HEK293 (cell line): ENCODE results near the gene MT1A.

Source experiments
- CTCF ChIA-PET: fragments of 350-600 bp; formaldehyde crosslinking; extraction: SDS; loops from one replicate; lab custom pipeline; 2021; ENCODE audit warnings: antibody characterized with exemption; lab: Yijun Ruan, JAX
- POLR2A ChIA-PET: fragments of 300-600 bp; formaldehyde crosslinking; extraction: SDS; loops from one replicate; lab custom pipeline; 2020; ENCODE audit warnings: antibody characterized with exemption, inconsistent platforms; lab: Yijun Ruan, JAX
- H3K27ac ChIP-seq: fragments of 200-500 bp; sonication (Bioruptor generic); 2 replicates; pipeline ENCODE4 v1.5.1; 2014; ENCODE audit warnings: low read depth, low read length, control low read depth, inconsistent platforms; ENCODE audit errors: extremely low read depth
- H3K36me3 ChIP-seq, 2 experiments: fragments of 200-500 bp in 1 of 2; sonication (Bioruptor generic) in 1 of 2; 1 replicate in 1 of 2; 2 replicates in 1 of 2; pipeline ENCODE4 v1.5.1; 2014 to 2017; ENCODE audit warnings: inconsistent platforms in 2 of 2, low read length in 2 of 2; ENCODE audit not compliant: control insufficient read depth in 2 of 2, insufficient read depth in 1 of 2
- H3K4me1 ChIP-seq: fragments of 200-500 bp; sonication (Bioruptor generic); 2 replicates; pipeline ENCODE4 v1.5.1; 2014; ENCODE audit warnings: mild to moderate bottlenecking, low read length, inconsistent platforms; ENCODE audit not compliant: control insufficient read depth, insufficient read depth
- H3K4me3 ChIP-seq: 2 replicates; pipeline ENCODE4 v1.5.1; 2011; ENCODE audit warnings: low read depth, mild to moderate bottlenecking, control low read depth, low read length, moderate library complexity
- H3K9me3 ChIP-seq: fragments of 200-500 bp; sonication (Bioruptor generic); 2 replicates; pipeline ENCODE4 v1.5.1; 2014; ENCODE audit warnings: low read depth, low read length, inconsistent platforms; ENCODE audit not compliant: control insufficient read depth, insufficient read depth
- FEZF1 ChIP-seq: fragments of 450-650 bp; formaldehyde crosslinking; IDR thresholded peaks from 2 replicates; pipeline ENCODE4 v1.5.1; 2016; ENCODE audit warnings: missing biosample characterization, missing genetic modification characterization
- HOXA7 ChIP-seq: sonication (generic); formaldehyde crosslinking; IDR thresholded peaks from 2 replicates; pipeline ENCODE4 v1.8.1; 2022; ENCODE audit warnings: missing genetic modification reagents, borderline replicate concordance
- KLF1 ChIP-seq: fragments of 450-650 bp; formaldehyde crosslinking; IDR thresholded peaks from 2 replicates; pipeline ENCODE4 v1.5.1; 2016; ENCODE audit warnings: missing biosample characterization, missing genetic modification characterization
- MYNN ChIP-seq: fragments of 450-650 bp; formaldehyde crosslinking; IDR thresholded peaks from 2 replicates; pipeline ENCODE4 v1.5.1; 2016; ENCODE audit warnings: missing biosample characterization, missing genetic modification characterization, borderline replicate concordance
- SALL2 ChIP-seq: fragments of 450-650 bp; formaldehyde crosslinking; IDR thresholded peaks from 2 replicates; pipeline ENCODE4 v1.5.0; 2017; ENCODE audit warnings: missing biosample characterization, mild to moderate bottlenecking, missing genetic modification characterization, borderline replicate concordance
- SCRT1 ChIP-seq: fragments of 450-650 bp; formaldehyde crosslinking; IDR thresholded peaks from 2 replicates; pipeline ENCODE4 v1.5.1; 2016; ENCODE audit warnings: missing biosample characterization, missing genetic modification characterization, borderline replicate concordance
- YY2 ChIP-seq: fragments of 450-650 bp; formaldehyde crosslinking; IDR thresholded peaks from 2 replicates; pipeline ENCODE4 v1.5.1; 2016; ENCODE audit warnings: missing biosample characterization, missing genetic modification characterization
- ZIC2 ChIP-seq: fragments of 450-650 bp; formaldehyde crosslinking; IDR thresholded peaks from 2 replicates; pipeline ENCODE4 v1.5.1; 2016; ENCODE audit warnings: missing biosample characterization, missing genetic modification characterization
- ZNF121 ChIP-seq: fragments of 450-650 bp; formaldehyde crosslinking; IDR thresholded peaks from 2 replicates; pipeline ENCODE4 v1.5.1; 2016; ENCODE audit warnings: missing biosample characterization, missing genetic modification characterization
- ZNF2 ChIP-seq: fragments of 450-650 bp; formaldehyde crosslinking; IDR thresholded peaks from 2 replicates; pipeline ENCODE4 v1.5.1; 2016; ENCODE audit warnings: missing biosample characterization, missing genetic modification characterization
- ZNF274 ChIP-seq, 2 experiments: fragments of 200-500 bp in 1 of 2; fragments of 450-650 bp in 1 of 2; sonication (Bioruptor generic) in 1 of 2; formaldehyde crosslinking in 1 of 2; IDR thresholded peaks; 2 replicates each; pipeline versions ENCODE4 v1.5.1 to v1.6.1; 2014 to 2016; ENCODE audit warnings: borderline replicate concordance in 1 of 2, inconsistent platforms in 1 of 2, low read length in 1 of 2, missing biosample characterization in 1 of 2, missing genetic modification characterization in 1 of 2
- ZNF280D ChIP-seq: fragments of 450-650 bp; formaldehyde crosslinking; IDR thresholded peaks from 2 replicates; pipeline ENCODE4 v1.5.1; 2016; ENCODE audit warnings: missing biosample characterization, missing genetic modification characterization
- ZNF416 ChIP-seq: fragments of 450-650 bp; formaldehyde crosslinking; IDR thresholded peaks from 2 replicates; pipeline ENCODE4 v1.5.1; 2016; ENCODE audit warnings: missing biosample characterization, missing genetic modification characterization
- ZNF426 ChIP-seq: fragments of 450-650 bp; formaldehyde crosslinking; IDR thresholded peaks from 2 replicates; pipeline ENCODE4 v1.5.1; 2017; ENCODE audit warnings: missing biosample characterization, missing genetic modification characterization, mild to moderate bottlenecking, inconsistent platforms, moderate library complexity
- ZNF513 ChIP-seq: fragments of 450-650 bp; IDR thresholded peaks from 2 replicates; pipeline ENCODE4 v1.5.1; 2018; ENCODE audit warnings: missing biosample characterization, missing genetic modification characterization
- ZNF529 ChIP-seq: fragments of 450-650 bp; formaldehyde crosslinking; IDR thresholded peaks from 2 replicates; pipeline ENCODE4 v1.5.1; 2017; ENCODE audit warnings: missing genetic modification characterization, missing biosample characterization; ENCODE audit not compliant: insufficient replicate concordance
- ZNF580 ChIP-seq: fragments of 450-650 bp; formaldehyde crosslinking; IDR thresholded peaks from 2 replicates; pipeline ENCODE4 v1.5.1; 2016; ENCODE audit warnings: missing biosample characterization, missing genetic modification characterization
- ZNF585B ChIP-seq: fragments of 450-650 bp; formaldehyde crosslinking; IDR thresholded peaks from 2 replicates; pipeline ENCODE4 v1.5.1; 2016; ENCODE audit warnings: missing biosample characterization, missing genetic modification characterization
- ZNF624 ChIP-seq: fragments of 450-650 bp; formaldehyde crosslinking; IDR thresholded peaks from 2 replicates; pipeline ENCODE4 v1.5.1; 2017; ENCODE audit warnings: missing biosample characterization, missing genetic modification characterization
- ZNF677 ChIP-seq: fragments of 450-650 bp; IDR thresholded peaks from 2 replicates; pipeline ENCODE4 v1.5.0; 2018; ENCODE audit warnings: missing biosample characterization, mild to moderate bottlenecking, missing genetic modification characterization, moderate library complexity
- ZNF692 ChIP-seq: fragments of 450-650 bp; formaldehyde crosslinking; IDR thresholded peaks from 2 replicates; pipeline ENCODE4 v1.5.1; 2016; ENCODE audit warnings: missing biosample characterization, missing genetic modification characterization
- ZNF76 ChIP-seq: fragments of 450-650 bp; formaldehyde crosslinking; IDR thresholded peaks from 2 replicates; pipeline ENCODE4; 2016; ENCODE audit warnings: low read depth, missing biosample characterization, missing genetic modification characterization, borderline replicate concordance
- ZNF791 ChIP-seq: fragments of 450-650 bp; formaldehyde crosslinking; IDR thresholded peaks from 2 replicates; pipeline ENCODE4 v1.5.1; 2016; ENCODE audit warnings: missing biosample characterization, missing genetic modification characterization
- ZNF830 ChIP-seq: fragments of 450-650 bp; IDR thresholded peaks from 2 replicates; pipeline ENCODE4 v1.5.0; 2018; ENCODE audit warnings: missing biosample characterization, missing genetic modification characterization, low read depth, mild to moderate bottlenecking, moderate library complexity
- ZNF843 ChIP-seq: fragments of 450-650 bp; formaldehyde crosslinking; IDR thresholded peaks from 2 replicates; pipeline ENCODE4 v1.5.1; 2016; ENCODE audit warnings: missing biosample characterization, missing genetic modification characterization
- ZSCAN23 ChIP-seq: fragments of 450-650 bp; formaldehyde crosslinking; IDR thresholded peaks from 2 replicates; pipeline ENCODE4 v1.5.1; 2016; ENCODE audit warnings: missing biosample characterization, missing genetic modification characterization
- ZSCAN4 ChIP-seq: fragments of 450-650 bp; formaldehyde crosslinking; IDR thresholded peaks from 2 replicates; pipeline ENCODE4 v1.5.1; 2017; ENCODE audit warnings: missing biosample characterization, missing genetic modification characterization
- ZXDB ChIP-seq: fragments of 450-650 bp; formaldehyde crosslinking; IDR thresholded peaks from 2 replicates; pipeline ENCODE4 v1.5.1; 2016; ENCODE audit warnings: missing biosample characterization, missing genetic modification characterization

Gene MT1A

GRCh38 chr16:56613706-56614105, 24.8 kb upstream of the MT1A start (continued):
- no peak for TF ChIP-seq ZNF692 (tag by site-specific recombination)

- Histone ChIP-seq H3K9me3 (no peaks in the 10 kb centered on the region), H3K4me3 (no peak overlapping the region), H3K4me1 (peaks cover 3% of the 10 kb centered on the region; the same call in 1 of the 2 replicates), H3K27ac (no peak overlapping the region), H3K36me3 (no peaks in the 10 kb centered on the region)
- POLR2A ChIA-PET, result interaction anchor here (0.8 kb wide), 1 partner anchor 61 kb away, joined by 3 read pairs; no protein-coding TSS in a partner anchor
- TF ChIP-seq ZNF2 (tag by site-specific recombination) (no peak), ZNF529 (no peak), ZNF76 (tag by site-specific recombination) (no peak), ZSCAN23 (tag by site-specific recombination) (no peak), MYNN (tag by site-specific recombination) (no peak), ZXDB (tag by site-specific recombination) (no peak), ZSCAN4 (tag by site-specific recombination) (no peak), ZNF791 (no peak), ZNF580 (tag by site-specific recombination) (no peak), ZNF426 (tag by site-specific recombination) (no peak), ZNF274 (IDR thresholded peaks at IDR 0.05; ENCODE audit: low read length) (no peak), ZNF274 (tag by site-specific recombination; IDR thresholded peaks at IDR 0.05; ENCODE audit: borderline replicate concordance) (no peak), HOXA7 (CRISPR knock-in tag) (no peak), YY2 (tag by site-specific recombination) (no peak), KLF1 (tag by site-specific recombination) (no peak), ZNF843 (no peak), ZNF677 (tag by site-specific recombination) (no peak), ZNF624 (tag by site-specific recombination) (no peak)
- CTCF ChIA-PET, result no interaction called here
Observed at GRCh38 chr16:56614549-56614991, 23.9 kb upstream of the MT1A start.

- ChIA-PET CTCF (no interaction called here), POLR2A (no interaction called here)
- Histone ChIP-seq H3K4me3 (no peak overlapping the region), H3K36me3 (no peaks in the 10 kb centered on the region), H3K27ac (no peak overlapping the region), H3K9me3 (no peaks in the 10 kb centered on the region), H3K4me1 (no peaks in the 10 kb centered on the region)
- TF ChIP-seq ZNF416 (tag by site-specific recombination) (no peak), ZNF585B (tag by site-specific recombination) (no peak), YY2 (tag by site-specific recombination) (no peak), ZNF830 (tag by site-specific recombination) (no peak), ZNF513 (tag by site-specific recombination) (no peak), ZSCAN23 (tag by site-specific recombination) (no peak), ZIC2 (tag by site-specific recombination) (no peak), ZNF280D (no peak), SALL2 (tag by site-specific recombination) (no peak), FEZF1 (no peak), ZNF121 (no peak), SCRT1 (no peak)
Observed at GRCh38 chr16:56615353-56615752, 23.1 kb upstream of the MT1A start.
